ENCODE measurements around the gene COP1. TPM values are rescaled to one million over a fixed set of nuclear protein-coding genes. Genes with fewer than 3 reads are reported as not detected.

The COP1 gene
- total and polyA plus RNA-seq, 10 of the 15 experiments (the other 5 are each of a cell fraction or from before 2014, with no cell fraction given) = 17.7 to 49.9 (median 38.7) TPM

- TF ChIP-seq, protein P1, sequence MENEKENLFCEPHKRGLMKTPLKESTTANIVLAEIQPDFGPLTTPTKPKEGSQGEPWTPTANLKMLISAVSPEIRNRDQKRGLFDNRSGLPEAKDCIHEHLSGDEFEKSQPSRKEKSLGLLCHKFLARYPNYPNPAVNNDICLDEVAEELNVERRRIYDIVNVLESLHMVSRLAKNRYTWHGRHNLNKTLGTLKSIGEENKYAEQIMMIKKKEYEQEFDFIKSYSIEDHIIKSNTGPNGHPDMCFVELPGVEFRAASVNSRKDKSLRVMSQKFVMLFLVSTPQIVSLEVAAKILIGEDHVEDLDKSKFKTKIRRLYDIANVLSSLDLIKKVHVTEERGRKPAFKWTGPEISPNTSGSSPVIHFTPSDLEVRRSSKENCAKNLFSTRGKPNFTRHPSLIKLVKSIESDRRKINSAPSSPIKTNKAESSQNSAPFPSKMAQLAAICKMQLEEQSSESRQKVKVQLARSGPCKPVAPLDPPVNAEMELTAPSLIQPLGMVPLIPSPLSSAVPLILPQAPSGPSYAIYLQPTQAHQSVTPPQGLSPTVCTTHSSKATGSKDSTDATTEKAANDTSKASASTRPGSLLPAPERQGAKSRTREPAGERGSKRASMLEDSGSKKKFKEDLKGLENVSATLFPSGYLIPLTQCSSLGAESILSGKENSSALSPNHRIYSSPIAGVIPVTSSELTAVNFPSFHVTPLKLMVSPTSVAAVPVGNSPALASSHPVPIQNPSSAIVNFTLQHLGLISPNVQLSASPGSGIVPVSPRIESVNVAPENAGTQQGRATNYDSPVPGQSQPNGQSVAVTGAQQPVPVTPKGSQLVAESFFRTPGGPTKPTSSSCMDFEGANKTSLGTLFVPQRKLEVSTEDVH (IDR thresholded peaks at IDR 0.05; ENCODE audit: low read depth, partially characterized antibody) = no peak
Observed at GRCh38 chr1:176252191-176252590, 45.1 kb upstream of the COP1 start (continued).

DNA sequence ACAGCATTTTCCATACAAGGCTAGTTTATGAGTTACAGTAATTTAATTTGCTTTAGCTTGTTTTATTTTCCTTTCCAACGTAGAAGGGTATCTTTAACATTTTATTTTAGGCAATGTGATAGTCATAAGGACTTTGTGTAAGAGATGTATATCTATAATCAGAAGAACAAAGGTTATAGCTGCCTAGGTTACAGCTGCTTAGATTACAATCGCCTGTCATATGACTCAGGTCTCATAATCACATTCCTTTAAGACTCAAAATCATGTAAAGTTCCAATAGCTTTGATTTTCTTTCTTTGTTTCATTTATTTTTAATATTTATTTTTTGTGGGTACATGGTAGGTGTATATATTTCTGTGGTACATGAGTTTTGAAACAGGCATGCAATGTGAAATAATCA, 37.8 kb upstream of the COP1 start:
- WGBS (ENCODE audit: insufficient coverage, insufficient replicate concordance, low lambda C conversion rate, missing lambda C conversion rate) = 0% methylated on average over 2 of the region's 2 CpGs
- Histone ChIP-seq H3K4me1 (ENCODE audit: control insufficient read depth, insufficient read depth, low read length) (no peaks in the 10 kb centered on the region), H3K36me3 (ENCODE audit: control insufficient read depth in 2 of 2, insufficient read depth in 2 of 2, low read length in 1 of 2) (no peaks in the 10 kb centered on the region), H3K4me2 (ENCODE audit: control insufficient read depth, insufficient read depth) (no peak overlapping the region), H3K27me3 (replicated peaks in 1 of 2; ENCODE audit: control insufficient read depth in 2 of 2, insufficient read depth in 2 of 2, low read length in 1 of 2) (no peaks in the 10 kb centered on the region), H3K4me3 (no peak overlapping the region), H4K20me1 (ENCODE audit: control insufficient read depth, insufficient read depth) (no peaks in the 10 kb centered on the region), H3K9ac (ENCODE audit: control insufficient read depth, insufficient read depth, low read length) (no peak overlapping the region), H3K9me3 (replicated peaks; ENCODE audit: control insufficient read depth, insufficient read depth, low read length) (no peaks in the 10 kb centered on the region), H3K27ac (ENCODE audit: control insufficient read depth, insufficient read depth) (no peak overlapping the region), H2AFZ (ENCODE audit: control insufficient read depth, low read depth, low read length) (no peak overlapping the region), H3K79me2 (ENCODE audit: control insufficient read depth, insufficient read depth, low read length) (no peaks in the 10 kb centered on the region)
- no peak for TF ChIP-seq BCL3 (IDR thresholded peaks at IDR 0.05; ENCODE audit: borderline replicate concordance, insufficient read depth, low read depth, low read length, poor library complexity, severe bottlenecking)
- TF ChIP-seq MYB (IDR thresholded peaks at IDR 0.05; ENCODE audit: borderline replicate concordance, low read depth, low read length) = no peak
- no peak for TF ChIP-seq JUNB (IDR thresholded peaks at IDR 0.05)
- TF ChIP-seq ZNF274 (IDR thresholded peaks at IDR 0.05; ENCODE audit: insufficient read depth, insufficient read length) = no peak
- TF ChIP-seq TAF1 (IDR thresholded peaks at IDR 0.05; ENCODE audit: borderline replicate concordance, low read depth, low read length) = no peak
- no peak for TF ChIP-seq KDM1A (IDR thresholded peaks at IDR 0.05; ENCODE audit: borderline replicate concordance)
- no peak for TF ChIP-seq ASH2L (IDR thresholded peaks at IDR 0.05; ENCODE audit: borderline replicate concordance, low read depth)
- TF ChIP-seq NFYB (IDR thresholded peaks at IDR 0.05; ENCODE audit: insufficient read depth, low read depth, low read length) = no peak
- no peak for TF ChIP-seq KAT2A (conservative IDR thresholded peaks at IDR 0.05; ENCODE audit: control insufficient read depth, low read depth, low read length)
- TF ChIP-seq ZBTB11 (CRISPR knock-in tag; IDR thresholded peaks at IDR 0.05) = no peak
- BruUV-seq (replicated peaks) = no TSS peak
- ChIA-PET CTCF (interaction anchor here (0.6 to 0.7 kb wide), 2 partner anchors 74 to 855 kb away, joined by 3 read pairs; no protein-coding TSS in a partner anchor), POLR2A (no interaction called here), RAD21 (ENCODE audit: unreplicated experiment) (no interaction called here), SMC1A (ENCODE audit: uncharacterized antibody, unreplicated experiment) (interaction anchor here (1.1 kb wide), 1 partner anchor 25 kb away, joined by 3 read pairs; no protein-coding TSS in a partner anchor)
- no peak for ATAC-seq
- DNase-seq (ENCODE audit: low read depth, low spot score) = no peak
- in situ Hi-C loops (cut with MboI) (no loop called here), intact Hi-C loops (cut with micrococcal nuclease; ENCODE audit: unreplicated experiment) (no loop called here)
- no peak for FAIRE-seq
